ENCODE measurements around the gene APOL3. TPM values are rescaled to one million over a fixed set of nuclear protein-coding genes. Genes with fewer than 3 reads are reported as not detected.

The APOL3 gene
- total and polyA plus RNA-seq, 2 donors (not counting 3 experiments of a cell fraction or from before 2014, with no cell fraction given) = 17.9 to 36.9 TPM

DNA sequence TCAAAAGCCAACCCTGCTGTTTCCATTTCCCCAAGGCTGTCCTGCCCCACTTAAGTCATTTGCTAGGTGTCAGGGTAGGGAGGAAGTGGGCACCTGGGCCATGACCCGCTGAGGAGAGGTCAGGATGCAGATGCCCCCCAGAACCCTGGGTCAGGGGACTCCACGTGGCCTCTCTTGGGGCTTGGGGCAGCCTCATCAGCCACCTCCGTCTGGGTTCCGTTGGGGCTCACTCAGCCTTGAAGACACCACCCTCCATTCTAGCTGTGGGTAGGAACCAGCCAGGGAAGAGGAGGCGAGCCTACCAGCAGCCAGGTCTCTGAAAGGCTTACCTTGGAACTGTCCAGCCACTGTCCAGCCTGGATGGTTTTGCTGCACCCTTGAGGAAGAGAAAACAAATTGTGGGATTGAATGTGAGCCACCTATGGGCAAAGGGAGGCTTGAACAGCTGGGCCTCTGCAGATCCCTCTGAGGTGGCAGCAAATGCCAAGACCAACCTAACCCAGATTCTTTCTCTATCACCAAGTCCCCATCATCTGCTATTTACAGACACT is 38.5 kb upstream of the APOL3 start:
- Histone ChIP-seq H3K4me2 (ENCODE audit: insufficient read depth, low read length) (no peak overlapping the region), H3K9ac (replicated peaks; ENCODE audit: extremely low read depth, insufficient read depth, low read length) (no peak overlapping the region), H3K4me3 (replicated peaks in 1 of 3; ENCODE audit: insufficient read depth in 1 of 3, low read depth in 1 of 3, low read length in 3 of 3) (no peak overlapping the region), H3K36me3 (ENCODE audit: control insufficient read depth in 2 of 2, extremely low read depth in 1 of 2, insufficient read depth in 2 of 2, low read length in 2 of 2) (no peaks in the 10 kb centered on the region), H2AFZ (ENCODE audit: low read depth, low read length) (no peak overlapping the region), H3K9me1 (replicated peaks; ENCODE audit: control insufficient read depth, extremely low read depth, insufficient read depth, low read length) (no peaks in the 10 kb centered on the region), H3K27ac (ENCODE audit: insufficient read depth, low read depth, low read length) (no peak overlapping the region), H3K27me3 (ENCODE audit: control insufficient read depth in 2 of 2, insufficient read depth in 2 of 2, low read length in 2 of 2) (no peaks in the 10 kb centered on the region), H3K9me3 (replicated peaks; ENCODE audit: control insufficient read depth, insufficient read depth, low read length) (no peaks in the 10 kb centered on the region), H3K4me1 (ENCODE audit: control insufficient read depth, extremely low read depth, insufficient read depth, low read length) (peaks cover 27% of the 10 kb centered on the region), H4K20me1 (replicated peaks; ENCODE audit: control insufficient read depth, extremely low read depth, insufficient read depth, low read length) (no peaks in the 10 kb centered on the region), H3K79me2 (ENCODE audit: control insufficient read depth, insufficient read depth, low read length) (no peaks in the 10 kb centered on the region)
- CTCF ChIA-PET = no interaction called here
- POLR2A ChIA-PET = no interaction called here
- DNase-seq (ENCODE audit: low read depth, low spot score) = no peak
- no peak for FAIRE-seq
- dilution Hi-C loops (cut with MboI; ENCODE audit: extremely low pct_ligation_motif_present, low sequenced_read_pairs) = no loop called here
- intact Hi-C loops (cut with micrococcal nuclease) = loop anchor here (5.0 kb wide), 1 partner anchor 78 kb away; no protein-coding TSS in a partner anchor
- no TSS peak for BruUV-seq (replicated peaks)
- no peak for TF ChIP-seq POLR2AphosphoS5 (IDR thresholded peaks at IDR 0.05; ENCODE audit: insufficient read depth, low read depth, low read length)
- TF ChIP-seq, protein P1, sequence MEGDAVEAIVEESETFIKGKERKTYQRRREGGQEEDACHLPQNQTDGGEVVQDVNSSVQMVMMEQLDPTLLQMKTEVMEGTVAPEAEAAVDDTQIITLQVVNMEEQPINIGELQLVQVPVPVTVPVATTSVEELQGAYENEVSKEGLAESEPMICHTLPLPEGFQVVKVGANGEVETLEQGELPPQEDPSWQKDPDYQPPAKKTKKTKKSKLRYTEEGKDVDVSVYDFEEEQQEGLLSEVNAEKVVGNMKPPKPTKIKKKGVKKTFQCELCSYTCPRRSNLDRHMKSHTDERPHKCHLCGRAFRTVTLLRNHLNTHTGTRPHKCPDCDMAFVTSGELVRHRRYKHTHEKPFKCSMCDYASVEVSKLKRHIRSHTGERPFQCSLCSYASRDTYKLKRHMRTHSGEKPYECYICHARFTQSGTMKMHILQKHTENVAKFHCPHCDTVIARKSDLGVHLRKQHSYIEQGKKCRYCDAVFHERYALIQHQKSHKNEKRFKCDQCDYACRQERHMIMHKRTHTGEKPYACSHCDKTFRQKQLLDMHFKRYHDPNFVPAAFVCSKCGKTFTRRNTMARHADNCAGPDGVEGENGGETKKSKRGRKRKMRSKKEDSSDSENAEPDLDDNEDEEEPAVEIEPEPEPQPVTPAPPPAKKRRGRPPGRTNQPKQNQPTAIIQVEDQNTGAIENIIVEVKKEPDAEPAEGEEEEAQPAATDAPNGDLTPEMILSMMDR (IDR thresholded peaks at IDR 0.05; ENCODE audit: extremely low read depth in 1 of 2, insufficient read depth in 1 of 2, low read depth in 1 of 2, low read length in 2 of 2) = no peak
- TF ChIP-seq JUN (IDR thresholded peaks at IDR 0.05; ENCODE audit: borderline replicate concordance, insufficient read depth, insufficient read length, low read depth) = no peak
- no peak for TF ChIP-seq EZH2 (IDR thresholded peaks at IDR 0.05; ENCODE audit: borderline replicate concordance, low read depth, low read length, severe bottlenecking)

DNA sequence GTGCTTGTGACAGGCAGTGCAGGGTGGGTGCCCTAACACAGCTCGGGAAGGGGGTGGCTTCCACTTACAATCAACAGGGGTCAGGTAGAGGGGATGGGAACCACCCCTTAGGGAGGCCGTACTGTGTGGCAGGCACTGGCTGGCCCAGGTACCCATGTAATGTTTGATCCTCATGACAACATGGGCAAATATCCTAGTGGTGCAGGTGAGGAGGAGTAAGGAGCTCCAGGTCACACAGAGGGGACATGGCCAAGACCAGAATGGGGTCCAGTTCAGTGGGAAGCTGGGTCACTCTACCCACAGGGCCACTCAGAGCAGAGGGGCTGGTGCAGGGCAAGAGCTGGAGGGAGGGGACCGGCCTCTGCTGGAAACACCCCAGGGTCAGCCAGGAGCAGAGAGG is 38.0 kb upstream of the APOL3 start:
- CTCF ChIA-PET = interaction anchor here (2.3 to 4.5 kb wide), 2 partner anchors 40 to 288 kb away, joined by 18 to 48 read pairs; partner anchors contain the start of gene APOL2
- H3K4me2 ChIP-seq (ENCODE audit: insufficient read depth, low read length) = no peak overlapping the region
- H3K27ac ChIP-seq (ENCODE audit: insufficient read depth, low read depth, low read length) = no peak overlapping the region
- no peaks in the 10 kb centered on the region for H3K9me3 ChIP-seq (replicated peaks; ENCODE audit: control insufficient read depth, insufficient read depth, low read length)
- H3K4me1 ChIP-seq (ENCODE audit: control insufficient read depth, extremely low read depth, insufficient read depth, low read length) = peaks cover 30% of the 10 kb centered on the region
- H3K79me2 ChIP-seq (ENCODE audit: control insufficient read depth, insufficient read depth, low read length) = no peaks in the 10 kb centered on the region
- no peaks in the 10 kb centered on the region for H4K20me1 ChIP-seq (replicated peaks; ENCODE audit: control insufficient read depth, extremely low read depth, insufficient read depth, low read length)
- H3K27me3 ChIP-seq (ENCODE audit: control insufficient read depth in 2 of 2, insufficient read depth in 2 of 2, low read length in 2 of 2) = no peaks in the 10 kb centered on the region
- BruUV-seq (replicated peaks) = no TSS peak
- TF ChIP-seq POLR2AphosphoS5 (IDR thresholded peaks at IDR 0.05; ENCODE audit: insufficient read depth, low read depth, low read length) = no peak
- TF ChIP-seq, protein P1 (IDR thresholded peaks at IDR 0.05; ENCODE audit: extremely low read depth in 1 of 2, insufficient read depth in 1 of 2, low read depth in 1 of 2, low read length in 2 of 2) = no peak
- TF ChIP-seq, protein P2, sequence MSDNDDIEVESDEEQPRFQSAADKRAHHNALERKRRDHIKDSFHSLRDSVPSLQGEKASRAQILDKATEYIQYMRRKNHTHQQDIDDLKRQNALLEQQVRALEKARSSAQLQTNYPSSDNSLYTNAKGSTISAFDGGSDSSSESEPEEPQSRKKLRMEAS (IDR thresholded peaks at IDR 0.05; ENCODE audit: insufficient read depth, insufficient read length) = no peak
- TF ChIP-seq JUN (IDR thresholded peaks at IDR 0.05; ENCODE audit: borderline replicate concordance, insufficient read depth, insufficient read length, low read depth) = no peak
- no peak for TF ChIP-seq FOS (IDR thresholded peaks at IDR 0.05; ENCODE audit: borderline replicate concordance, insufficient read depth, low read length)
- TF ChIP-seq EZH2 (IDR thresholded peaks at IDR 0.05; ENCODE audit: borderline replicate concordance, low read depth, low read length, severe bottlenecking) = no peak
- TF ChIP-seq POLR2A (IDR thresholded peaks at IDR 0.05; ENCODE audit: low read depth, low read length) = no peak
- TF ChIP-seq MYC (IDR thresholded peaks at IDR 0.05; ENCODE audit: low read depth, low read length) = no peak
- TF ChIP-seq GATA2 (IDR thresholded peaks at IDR 0.05; ENCODE audit: insufficient read depth, insufficient read length, low read depth, low read length) = no peak
- DNase-seq (ENCODE audit: low read depth, low spot score) (no peak), FAIRE-seq (no peak)
- no peak overlapping the region for H3K9ac ChIP-seq (replicated peaks; ENCODE audit: extremely low read depth, insufficient read depth, low read length)
- H3K9me1 ChIP-seq (replicated peaks; ENCODE audit: control insufficient read depth, extremely low read depth, insufficient read depth, low read length) = no peaks in the 10 kb centered on the region
- no peak overlapping the region for H3K4me3 ChIP-seq (replicated peaks in 1 of 3; ENCODE audit: insufficient read depth in 1 of 3, low read depth in 1 of 3, low read length in 3 of 3)
- no peaks in the 10 kb centered on the region for H3K36me3 ChIP-seq (ENCODE audit: control insufficient read depth in 2 of 2, extremely low read depth in 1 of 2, insufficient read depth in 2 of 2, low read length in 2 of 2)
- POLR2A ChIA-PET = no interaction called here
- intact Hi-C loops (cut with micrococcal nuclease) = loop anchor here (1.0 to 5.0 kb wide), 2 partner anchors 27 to 79 kb away; no protein-coding TSS in a partner anchor
- dilution Hi-C loops (cut with MboI; ENCODE audit: extremely low pct_ligation_motif_present, low sequenced_read_pairs) = no loop called here
- H2AFZ ChIP-seq (ENCODE audit: low read depth, low read length) = no peak overlapping the region

All from endothelial cell of umbilical vein (primary cell).